Hepatocyte (in vitro differentiated cells): Measurements from ENCODE around the gene SCFD1.
"Not testable (repeated sequence)": the region's sequence is repeated elsewhere in the genome, so short reads cannot be mapped to it uniquely, and the experiment has no call there.

Experiments
- CTCF ChIP-seq: fragments of 200-600 bp; sonication (generic); IDR thresholded peaks from 2 replicates; pipeline ENCODE4 v1.5.1; 2016; ENCODE audit warnings: antibody characterized with exemption, mild to moderate bottlenecking; ENCODE audit not compliant: poor library complexity
- EZH2 ChIP-seq: fragments of 200-600 bp; sonication (generic); IDR thresholded peaks from 2 replicates; pipeline ENCODE4 v1.6.1; 2016; ENCODE audit warnings: antibody characterized with exemption, mild to moderate bottlenecking, borderline replicate concordance
- EZH2phosphoT487 ChIP-seq: fragments of 200-600 bp; sonication (generic); IDR thresholded peaks from one replicate; pipeline ENCODE4 v1.6.1; 2018; ENCODE audit warnings: antibody characterized with exemption, mild to moderate bottlenecking, low read depth, moderate library complexity; ENCODE audit not compliant: unreplicated experiment, severe bottlenecking

GRCh38 chr14:30680776-30681175, 58.7 kb downstream of the SCFD1 start:
- not testable (repeated sequence) for TF ChIP-seq CTCF, EZH2phosphoT487, EZH2
